GM13976 (cell line): ENCODE data around the gene PCGF3.
A peak's percentile ranks its signal among the peaks of the same experiment; 100 is the strongest.
"Not testable (repeated sequence)": the region's sequence is repeated elsewhere in the genome, so short reads cannot be mapped to it uniquely, and the experiment has no call there.

ENCODE experiments used
- DNase-seq: peaks from one replicate; pipeline ENCODE4 v3.0.0; 2012; ENCODE audit warnings: low spot score
- CTCF ChIP-seq: IDR thresholded peaks from 2 replicates; pipeline ENCODE4 v1.5.1; 2012; ENCODE audit warnings: borderline replicate concordance, mild to moderate bottlenecking; ENCODE audit not compliant: insufficient read depth; ENCODE audit errors: extremely low read depth, missing control alignments, control extremely low read depth
- in situ Hi-C: fragments of 300-500 bp; cut with MboI; formaldehyde crosslinking; loops from one replicate; pipeline ENCODE4 v1.12.0; 2022; ENCODE audit warnings: low sequenced_read_pairs, mixed read lengths, inconsistent platforms; ENCODE audit not compliant: unreplicated experiment

PCGF3 gene

GRCh38 chr4:688854-689681 lies 16.6 kb upstream of the PCGF3 start, which contains the start of gene SLC49A3:
Gene SLC49A3, minus strand, starts transcription at chr4:689151. Its CDS starts 24 bp downstream, at chr4:689127.
- TF ChIP-seq CTCF, result no peak
- peak; percentile 69 for DNase-seq
- in situ Hi-C loops, result no loop called here

- in situ Hi-C loops, result no loop called here
- TF ChIP-seq CTCF, result no peak
Observed at GRCh38 chr4:689723-690122, 15.9 kb upstream of the PCGF3 start.

GRCh38 chr4:692771-693554 lies 12.7 kb upstream of the PCGF3 start:
- DNase-seq, result no peak
- in situ Hi-C loops, result no loop called here
- TF ChIP-seq CTCF, result no peak

More at GRCh38 chr4:689723-690122, 15.9 kb upstream of the PCGF3 start:
- no peak for DNase-seq

GRCh38 chr4:694341-694940 lies 11.2 kb upstream of the PCGF3 start:
- DNase-seq, in situ Hi-C loops: not testable (repeated sequence)

GRCh38 chr4:699816-700580 lies 5.6 kb upstream of the PCGF3 start:
- in situ Hi-C loops, result no loop called here
- no peak for TF ChIP-seq CTCF
- DNase-seq, result no peak

GRCh38 chr4:700587-701264 lies 4.9 kb upstream of the PCGF3 start:
- TF ChIP-seq CTCF, result no peak
- DNase-seq, result no peak
- in situ Hi-C loops, result no loop called here
